MV-4-11 (cell line): ENCODE data around the gene PPP1CC.
"Not testable (repeated sequence)": the region's sequence is repeated elsewhere in the genome, so short reads cannot be mapped to it uniquely, and the experiment has no call there.

Experiments used
- DNase-seq: peaks from one replicate; lab custom pipeline; 2025; lab: John Stamatoyannopoulos, UW

The PPP1CC gene

GRCh38 chr12:110754101-110754793 lies 11.6 kb upstream of the PPP1CC start:
- no peak for DNase-seq

GRCh38 chr12:110750784-110751461 lies 8.2 kb upstream of the PPP1CC start:
- no peak for DNase-seq

GRCh38 chr12:110746550-110746949 lies 3.9 kb upstream of the PPP1CC start:
- DNase-seq: no peak

- no peak for DNase-seq
These were observed 3.0 kb upstream of the PPP1CC start for GRCh38 chr12:110745542-110746284.

GRCh38 chr12:110744601-110745264 lies 2.0 kb upstream of the PPP1CC start:
- DNase-seq: no peak

- DNase-seq: no peak
These were observed 1.5 kb upstream of the PPP1CC start for GRCh38 chr12:110744151-110744571.

- DNase-seq: peak; percentile 32
These were observed 941 bp upstream of the PPP1CC start for GRCh38 chr12:110743571-110744093.

- DNase-seq: no peak
These were observed 484 bp downstream of the PPP1CC start for GRCh38 chr12:110742096-110742717.

- DNase-seq: peak; percentile 44
These were observed 1.2 kb downstream of the PPP1CC start for GRCh38 chr12:110741341-110742095.

GRCh38 chr12:110739894-110740293 lies 2.8 kb downstream of the PPP1CC start:
- DNase-seq: no peak

GRCh38 chr12:110739488-110739887 lies 3.2 kb downstream of the PPP1CC start:
- no peak for DNase-seq

GRCh38 chr12:110737532-110737931 lies 5.2 kb downstream of the PPP1CC start:
- DNase-seq: no peak

GRCh38 chr12:110737016-110737415 lies 5.7 kb downstream of the PPP1CC start:
- not testable (repeated sequence) for DNase-seq

- no peak for DNase-seq
These were observed 8.8 kb downstream of the PPP1CC start for GRCh38 chr12:110733900-110734299.

- peak; percentile 23 for DNase-seq
These were observed 9.5 kb downstream of the PPP1CC start for GRCh38 chr12:110733089-110733715.

- DNase-seq: no peak
These were observed 10.1 kb downstream of the PPP1CC start for GRCh38 chr12:110732572-110732971.

- DNase-seq: no peak
These were observed 11.2 kb downstream of the PPP1CC start for GRCh38 chr12:110731479-110731878.

- no peak for DNase-seq
These were observed 14.1 kb downstream of the PPP1CC start for GRCh38 chr12:110728628-110729027.

GRCh38 chr12:110726708-110727369 lies 15.9 kb downstream of the PPP1CC start:
- DNase-seq: no peak

- no peak for DNase-seq
These were observed 16.7 kb downstream of the PPP1CC start for GRCh38 chr12:110726028-110726427.
